CD14-positive monocyte (primary cell): ENCODE results near the gene SEC14L2. TPM values are rescaled to one million over a fixed set of nuclear protein-coding genes. Genes with fewer than 3 reads are reported as not detected.

Experiments used
- DNase-seq, 3 donors: peaks; one replicate each; pipeline ENCODE4 v3.0.0-alpha.2; 2011 to 2022
- H2AFZ ChIP-seq: 2 replicates; pipeline ENCODE4 v1.6.0; 2012; ENCODE audit warnings: mild to moderate bottlenecking, low read depth, low read length, inconsistent platforms; ENCODE audit not compliant: insufficient read depth, poor library complexity, severe bottlenecking
- H3K27ac ChIP-seq, 2 donors: 1 replicate in 1 of 2; 2 replicates in 1 of 2; pipeline ENCODE4 v1.5.1; 2012 to 2013; ENCODE audit warnings: low read length in 2 of 2, control low read depth in 1 of 2, inconsistent platforms in 1 of 2, low read depth in 1 of 2, mild to moderate bottlenecking in 1 of 2
- H3K27me3 ChIP-seq, 2 donors: one replicate each; pipeline versions ENCODE4 v1.6.0 to v1.6.1; 2011 to 2013; ENCODE audit warnings: low read length in 2 of 2; ENCODE audit not compliant: control insufficient read depth in 2 of 2, insufficient read depth in 2 of 2
- H3K36me3 ChIP-seq, 2 donors: replicated peaks in 1 of 2; 1 replicate in 1 of 2; 2 replicates in 1 of 2; pipeline versions ENCODE4 v1.5.1 to v1.6.1; 2012 to 2013; ENCODE audit warnings: low read length in 2 of 2, control low read depth in 1 of 2, inconsistent platforms in 1 of 2, mild to moderate bottlenecking in 1 of 2; ENCODE audit not compliant: insufficient read depth in 2 of 2, control insufficient read depth in 1 of 2
- H3K4me1 ChIP-seq, 2 donors: 1 replicate in 1 of 2; 2 replicates in 1 of 2; pipeline versions ENCODE4 v1.5.1 to v1.6.1; 2012 to 2013; ENCODE audit warnings: low read length in 2 of 2, control low read depth in 1 of 2, inconsistent platforms in 1 of 2, mild to moderate bottlenecking in 1 of 2, moderate library complexity in 1 of 2; ENCODE audit not compliant: insufficient read depth in 2 of 2, control insufficient read depth in 1 of 2
- H3K4me2 ChIP-seq: replicated peaks from 2 replicates; pipeline ENCODE3; 2012; ENCODE audit warnings: low read length, moderate library complexity, mild to moderate bottlenecking; ENCODE audit not compliant: poor library complexity, severe bottlenecking; ENCODE audit errors: extremely low read depth
- H3K4me3 ChIP-seq, 3 experiments: fragments of 200-600 bp in 1 of 3; sonication (generic) in 1 of 3; replicated peaks in 1 of 3; 1 replicate in 2 of 3; 2 replicates in 1 of 3; pipeline ENCODE4 v1.5.1; 2011 to 2013; ENCODE audit warnings: low read length in 3 of 3, mild to moderate bottlenecking in 3 of 3, control low read depth in 2 of 3, low read depth in 2 of 3, inconsistent platforms in 1 of 3, moderate library complexity in 1 of 3
- H3K79me2 ChIP-seq: 2 replicates; pipeline ENCODE4 v1.6.0; 2012; ENCODE audit warnings: mild to moderate bottlenecking, control low read depth, inconsistent platforms, low read length, moderate library complexity; ENCODE audit not compliant: insufficient read depth
- H3K9ac ChIP-seq: 2 replicates; pipeline ENCODE4 v1.6.0; 2017; ENCODE audit warnings: low read length, mild to moderate bottlenecking; ENCODE audit not compliant: insufficient read depth, poor library complexity, severe bottlenecking
- H3K9me3 ChIP-seq, 2 donors: replicated peaks in 1 of 2; 1 replicate in 1 of 2; 2 replicates in 1 of 2; pipeline versions ENCODE4 v1.5.1 to v1.6.1; 2012 to 2013; ENCODE audit warnings: low read length in 2 of 2, control low read depth in 1 of 2; ENCODE audit not compliant: control insufficient read depth in 1 of 2, insufficient read depth in 1 of 2
- H4K20me1 ChIP-seq: 2 replicates; pipeline ENCODE4 v1.6.0; 2012; ENCODE audit warnings: mild to moderate bottlenecking, low read length, control low read depth, moderate library complexity; ENCODE audit not compliant: insufficient read depth
- H3K27ac Mint-ChIP-seq, 7 donors: one replicate each; pipeline ENCODE4 v1.8.0; 2020; ENCODE audit warnings: mild to moderate bottlenecking in 7 of 7, mixed read lengths in 7 of 7, moderate library complexity in 6 of 7, inconsistent platforms in 2 of 7
- H3K27me3 Mint-ChIP-seq, 3 donors: one replicate each; pipeline ENCODE4 v1.8.0; 2021 to 2022; ENCODE audit warnings: low read depth in 3 of 3, mild to moderate bottlenecking in 3 of 3, mixed read lengths in 3 of 3, moderate library complexity in 3 of 3, inconsistent platforms in 1 of 3
- H3K36me3 Mint-ChIP-seq, 2 donors: one replicate each; pipeline ENCODE4 v1.8.0; 2020; ENCODE audit warnings: mixed read lengths in 2 of 2, inconsistent platforms in 1 of 2, mild to moderate bottlenecking in 1 of 2
- H3K4me1 Mint-ChIP-seq: one replicate; pipeline ENCODE4 v1.8.0; 2020; ENCODE audit warnings: mild to moderate bottlenecking, mixed read lengths
- H3K4me3 Mint-ChIP-seq, 2 donors: one replicate each; pipeline ENCODE4 v1.8.0; 2020; ENCODE audit warnings: mild to moderate bottlenecking in 2 of 2, mixed read lengths in 2 of 2, moderate library complexity in 1 of 2
- H3K9me3 Mint-ChIP-seq, 7 donors: one replicate each; pipeline ENCODE4 v1.8.0; 2020 to 2022; ENCODE audit warnings: mixed read lengths in 7 of 7, mild to moderate bottlenecking in 6 of 7, moderate library complexity in 6 of 7, inconsistent platforms in 2 of 7
- CTCF ChIP-seq: fragments of 200-600 bp; IDR thresholded peaks from one replicate; pipeline ENCODE4 v1.8.0; 2022; ENCODE audit warnings: antibody characterized with exemption, mild to moderate bottlenecking
- WGBS: methylation state at CpG from one replicate; pipeline ENCODE4 v1.1.5; 2013; ENCODE audit warnings: missing lambda C conversion rate; ENCODE audit not compliant: insufficient coverage; 5-methylcytosine and 5-hydroxymethylcytosine counted together
- intact Hi-C, 2 donors: fragments of 100-400 bp; cut with micrococcal nuclease; formaldehyde crosslinking; loops; one replicate each; pipeline versions ENCODE4 v1.15.0 to v1.15.1; 2023
- polyA plus RNA-seq, 3 donors: library from polyadenylated mRNA; depleted of rRNA in 1 of 3; unstranded in 2 of 3; stranded (reverse) in 1 of 3; fragments of 300-500 nt in 2 of 3; fragments of >200 nt in 1 of 3; fragmentation: Illumina TruSeq in 2 of 3; gene quantifications; 1 replicate in 2 of 3; 2 replicates in 1 of 3; pipeline ENCODE4 v1.2.3, GENCODE V29; 2012 to 2021

The SEC14L2 gene
- polyA plus RNA-seq, 3 donors: 0.03 TPM; not detected in 1

- H3K27ac Mint-ChIP-seq: no peak overlapping the region
- peaks cover 14% of the 10 kb centered on the region for H3K4me1 Mint-ChIP-seq
- H3K27ac ChIP-seq: no peak overlapping the region
These were observed 4.0 kb upstream of the SEC14L2 start for GRCh38 chr22:30392661-30393321.

GRCh38 chr22:30393322-30393680 lies 3.5 kb upstream of the SEC14L2 start:
- intact Hi-C loops: loop anchor here (5.0 kb wide), 2 partner anchors 34 to 286 kb away; partner anchors contain the start of gene MTFP1 (in 1 of the 2)
- no peak for TF ChIP-seq CTCF
- H3K4me2 ChIP-seq: no peak overlapping the region
- H3K4me3 ChIP-seq: no peak overlapping the region
- peaks cover 2 to 3% of the 10 kb centered on the region in 2 donors for H3K36me3 Mint-ChIP-seq
- peaks cover 14% of the 10 kb centered on the region for H3K4me1 Mint-ChIP-seq
- 84% methylated on average over 7 of the region's 7 CpGs for WGBS
- no peak overlapping the region for H2AFZ ChIP-seq
- no peak overlapping the region for H3K27ac ChIP-seq
- H3K4me3 Mint-ChIP-seq: no peak overlapping the region
- H3K79me2 ChIP-seq: no peaks in the 10 kb centered on the region
- no peaks in the 10 kb centered on the region for H4K20me1 ChIP-seq
- H3K4me1 ChIP-seq: peaks cover 5 to 9% of the 10 kb centered on the region in 2 donors
- H3K9me3 ChIP-seq: peaks cover 0 to 8% of the 10 kb centered on the region in 2 donors
- peak overlapping the region in 1 of 7 donors; percentile 27 for H3K27ac Mint-ChIP-seq
- peaks cover 25 to 29% of the 10 kb centered on the region in 2 donors for H3K27me3 ChIP-seq
- no peak for DNase-seq
- H3K9ac ChIP-seq: no peak overlapping the region
- H3K27me3 Mint-ChIP-seq: peaks cover 36 to 40% (median 40%) of the 10 kb centered on the region in 3 donors
- no peaks in the 10 kb centered on the region for H3K36me3 ChIP-seq
- peaks cover 0 to 13% (median 2%) of the 10 kb centered on the region in 7 donors for H3K9me3 Mint-ChIP-seq

More at GRCh38 chr22:30392661-30393321, 4.0 kb upstream of the SEC14L2 start:
- no peak for DNase-seq
- no peaks in the 10 kb centered on the region for H3K79me2 ChIP-seq
- no peak overlapping the region for H3K9ac ChIP-seq
- H3K4me3 Mint-ChIP-seq: no peak overlapping the region
- H3K9me3 ChIP-seq: peaks cover 0 to 8% of the 10 kb centered on the region in 2 donors
- intact Hi-C loops: loop anchor here (1.0 to 5.0 kb wide), 3 partner anchors 35 to 285 kb away; partner anchors contain the start of gene MTFP1 (in 1 of the 2)
- H4K20me1 ChIP-seq: no peaks in the 10 kb centered on the region
- no peaks in the 10 kb centered on the region for H3K36me3 ChIP-seq
- H3K4me2 ChIP-seq: no peak overlapping the region
- WGBS: 62% methylated on average over 3 of the region's 9 CpGs
- peaks cover 0 to 10% (median 2%) of the 10 kb centered on the region in 7 donors for H3K9me3 Mint-ChIP-seq
- H3K4me1 ChIP-seq: peaks cover 5 to 9% of the 10 kb centered on the region in 2 donors
- H3K27me3 Mint-ChIP-seq: peaks cover 31 to 35% (median 35%) of the 10 kb centered on the region in 3 donors
- H3K36me3 Mint-ChIP-seq: peaks cover 2 to 3% of the 10 kb centered on the region in 2 donors
- H3K4me3 ChIP-seq: no peak overlapping the region
- H2AFZ ChIP-seq: peak overlapping the region; percentile 43
- H3K27me3 ChIP-seq: peaks cover 21 to 24% of the 10 kb centered on the region in 2 donors
- no peak for TF ChIP-seq CTCF
